NCI-H510A (cell line): ENCODE data around the gene ZDHHC14.
"Not testable (repeated sequence)": the region's sequence is repeated elsewhere in the genome, so short reads cannot be mapped to it uniquely, and the experiment has no call there.

ENCODE experiments used
- DNase-seq: peaks from one replicate; lab custom pipeline; 2025; lab: John Stamatoyannopoulos, UW

Gene ZDHHC14

DNA sequence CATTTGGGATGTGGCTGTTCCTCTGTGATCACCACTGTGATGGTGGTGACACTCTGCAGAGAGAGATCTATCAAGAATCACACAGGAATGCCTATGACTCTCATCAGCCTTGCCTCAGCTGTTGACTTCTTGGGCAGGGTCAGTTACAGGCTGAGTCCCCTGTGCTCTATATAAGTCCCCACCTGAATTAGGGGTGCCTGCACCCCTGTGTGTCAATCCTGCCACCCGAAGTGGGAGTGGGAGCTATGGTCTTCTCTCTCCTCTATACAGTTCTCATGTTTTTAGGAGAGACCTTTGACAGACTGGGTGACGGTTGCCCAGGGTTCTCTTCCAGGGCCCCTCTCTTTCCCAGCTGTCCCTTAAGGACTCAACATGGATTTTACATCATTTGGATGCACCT is 173.8 kb downstream of the ZDHHC14 start:
- DNase-seq, result no peak

DNA sequence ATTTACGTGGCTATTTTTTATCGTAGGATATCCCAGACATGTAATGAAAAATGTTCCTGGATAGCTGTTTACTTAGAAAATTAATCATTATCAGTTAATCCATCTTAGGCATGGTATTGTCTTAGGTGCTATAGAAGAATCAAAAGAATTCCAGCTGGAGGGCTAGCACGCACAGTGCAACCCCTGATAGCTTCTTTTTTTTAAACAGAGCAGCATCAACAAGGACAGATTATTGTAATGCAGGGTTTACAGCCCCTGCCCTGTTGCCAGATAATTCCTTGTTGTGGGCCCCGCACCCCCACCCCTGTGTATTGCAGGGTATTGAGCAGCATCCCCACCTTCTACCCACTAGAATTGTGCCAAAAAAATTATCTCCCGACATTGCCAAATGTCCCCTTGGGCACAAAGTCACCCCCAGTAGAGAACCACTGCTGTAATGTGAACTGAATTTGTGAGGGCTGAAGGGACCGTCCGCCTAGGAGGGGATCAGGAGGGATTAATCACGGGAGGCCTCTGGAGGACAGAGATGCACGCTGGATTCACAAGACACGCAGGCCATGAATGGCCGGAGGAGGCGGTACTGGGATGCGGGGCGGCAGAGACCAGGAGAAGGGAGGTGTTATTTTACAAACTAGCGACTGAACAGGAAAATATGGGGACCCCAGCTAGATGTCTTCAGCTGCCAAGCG is 174.6 kb downstream of the ZDHHC14 start:
- no peak for DNase-seq

DNA sequence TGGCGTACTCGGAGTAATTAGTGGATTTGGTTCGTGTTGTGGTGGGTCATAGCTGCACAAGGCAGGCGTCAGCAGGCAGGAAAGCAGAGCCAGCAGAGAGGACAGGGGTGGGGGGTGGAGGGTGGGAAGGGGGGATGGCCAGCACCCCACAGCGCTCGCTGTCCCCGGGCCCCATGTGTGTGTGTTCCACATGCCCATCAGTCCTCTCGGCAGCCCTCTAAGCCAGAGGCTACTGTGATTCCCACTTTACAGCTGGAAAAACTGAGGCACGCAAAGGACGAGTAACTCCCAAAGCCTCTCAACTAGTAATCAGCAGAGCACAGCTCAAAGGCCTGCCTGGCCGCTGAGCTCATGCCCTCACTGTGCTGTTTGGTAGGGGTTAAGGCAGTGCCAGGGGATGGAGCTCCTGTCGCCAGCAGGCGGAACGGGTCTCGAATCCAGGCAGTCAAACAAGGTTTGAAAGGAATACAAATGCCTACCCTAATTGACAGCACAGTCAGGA is 175.2 kb downstream of the ZDHHC14 start:
- DNase-seq, result peak; percentile 49

DNA sequence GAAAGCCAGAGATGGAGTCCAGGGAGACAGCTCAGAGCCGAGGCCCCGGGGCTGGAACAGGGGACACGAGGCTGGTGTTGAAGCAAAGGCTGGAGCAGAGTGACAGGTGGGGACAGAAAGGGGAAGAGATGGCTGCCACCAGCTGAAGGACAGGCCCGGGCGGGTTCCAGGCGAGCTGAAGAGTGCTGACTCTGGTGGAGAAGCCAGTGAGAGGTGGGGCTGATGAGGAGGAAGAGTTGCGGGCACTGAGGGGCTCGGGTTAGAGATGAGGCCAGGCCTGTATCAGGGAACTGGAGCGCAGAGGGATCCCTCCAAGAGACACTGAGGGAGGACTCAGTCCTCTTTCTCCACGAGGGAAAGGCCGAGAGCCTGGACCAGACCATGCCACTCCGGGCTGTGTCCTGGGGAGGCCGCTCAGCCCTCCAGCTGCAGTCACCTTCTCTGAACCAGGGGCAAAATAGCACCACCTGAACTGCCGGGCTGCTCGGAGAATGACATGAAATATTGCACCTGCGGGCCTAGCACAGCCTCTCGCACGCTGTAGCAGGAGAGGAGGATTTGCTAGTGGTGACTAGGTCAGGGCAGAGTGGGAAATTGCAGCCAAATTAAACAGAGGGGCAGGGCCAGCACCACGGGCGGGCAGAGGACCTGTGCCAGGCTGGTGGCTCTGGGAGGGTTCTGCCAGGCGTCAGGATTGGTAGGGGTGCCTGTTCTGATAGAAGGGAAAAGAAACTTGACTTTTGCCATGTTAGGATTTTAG is 175.9 kb downstream of the ZDHHC14 start:
- DNase-seq, result peak; percentile 49

DNA sequence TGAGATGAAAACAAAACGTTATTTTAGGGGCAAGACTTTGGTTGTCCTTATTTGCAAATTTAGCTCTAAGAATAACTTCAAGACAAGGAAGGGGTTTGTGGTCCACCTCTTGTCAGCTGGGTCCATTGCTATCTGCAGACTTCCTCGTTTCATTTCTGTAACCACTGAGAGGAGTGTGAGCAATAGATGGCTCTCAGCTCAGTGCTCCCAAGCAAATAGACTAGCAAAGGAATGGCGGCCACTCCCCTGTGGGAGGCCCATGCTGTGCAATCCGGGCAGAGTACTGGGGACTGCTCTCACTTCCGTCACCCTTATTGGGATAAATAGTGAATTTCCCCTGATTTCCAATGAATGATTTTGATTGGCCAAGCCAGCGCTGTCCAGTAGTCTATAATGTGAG is 176.6 kb downstream of the ZDHHC14 start:
- no peak for DNase-seq

DNA sequence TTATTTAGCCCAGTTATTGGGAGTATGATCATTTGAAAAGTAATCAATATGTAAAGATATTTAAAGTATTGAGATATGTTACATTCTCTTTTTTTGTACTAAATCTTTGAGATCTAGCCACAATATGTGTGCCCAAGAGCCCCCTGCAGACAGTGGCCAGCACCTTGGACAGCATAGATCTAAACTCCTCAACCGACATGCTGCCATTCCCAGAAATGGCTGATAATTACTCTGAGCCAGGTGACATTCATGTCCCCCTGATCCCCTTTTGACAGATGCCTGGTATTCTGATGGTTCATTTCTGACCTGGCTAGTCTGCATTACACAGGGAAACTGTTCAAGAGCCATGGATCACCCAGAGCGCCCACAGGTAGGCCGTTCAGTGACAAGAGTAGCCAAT is 177.1 kb downstream of the ZDHHC14 start:
- no peak for DNase-seq

DNA sequence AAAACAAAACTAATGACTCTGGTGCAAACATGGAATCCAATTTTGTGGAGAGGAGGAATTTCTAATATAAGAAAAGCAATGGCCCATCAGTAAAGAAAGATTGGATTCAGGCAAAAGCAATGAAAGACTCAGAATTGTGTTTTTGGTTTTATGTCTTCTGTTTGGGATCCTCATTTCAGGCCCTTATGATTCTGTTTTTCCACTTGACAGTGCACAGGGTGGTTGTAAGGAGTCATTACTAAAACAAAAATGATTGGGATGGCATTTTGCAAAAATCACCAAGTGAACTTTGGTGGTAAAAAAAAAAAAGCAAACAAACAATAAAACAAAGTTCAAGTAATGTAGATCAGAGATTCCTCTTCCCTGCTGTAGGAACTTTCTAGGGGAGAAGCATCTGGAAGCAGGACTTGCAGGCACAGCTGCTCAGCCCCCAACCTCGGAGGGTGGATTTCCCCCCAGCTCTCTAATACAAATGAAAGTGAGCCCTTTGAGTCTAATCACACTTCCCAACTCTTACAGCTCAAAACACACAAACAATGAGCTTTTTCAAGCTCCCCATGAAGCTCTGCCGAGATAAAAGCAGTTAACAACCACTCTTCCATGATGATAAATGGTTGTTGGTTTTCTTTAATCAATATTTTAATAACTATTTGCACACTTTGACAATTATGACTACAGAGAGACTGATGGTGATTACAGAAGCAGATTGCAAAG is 177.7 kb downstream of the ZDHHC14 start:
- DNase-seq, result no peak

DNA sequence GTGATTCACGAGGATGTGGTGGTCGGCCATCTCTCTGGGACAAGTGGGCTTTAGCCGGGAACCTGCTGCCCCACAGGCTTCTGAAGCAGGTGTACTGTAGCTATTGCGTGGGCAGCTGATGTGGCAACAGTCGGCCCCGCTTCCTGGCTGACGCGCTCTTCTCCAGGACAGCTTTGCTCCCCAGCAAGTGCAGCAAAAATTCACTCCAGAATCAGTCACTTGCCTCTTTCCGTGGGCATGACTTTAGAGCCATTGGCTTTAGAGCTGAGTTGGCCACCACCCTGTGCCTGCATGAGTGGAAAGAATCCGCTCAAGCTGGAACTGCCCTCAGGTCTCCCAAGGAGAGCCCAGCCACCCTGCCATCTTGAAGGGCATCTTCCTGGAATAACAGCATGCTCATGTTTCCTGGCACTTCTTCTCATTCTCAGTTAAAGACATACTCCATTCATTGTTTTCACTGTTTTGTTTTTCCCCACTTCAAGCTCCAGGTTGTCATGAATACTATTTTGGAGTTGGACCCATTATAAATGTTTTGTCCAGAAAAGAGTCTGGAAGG is 178.3 kb downstream of the ZDHHC14 start:
- DNase-seq, result no peak

DNA sequence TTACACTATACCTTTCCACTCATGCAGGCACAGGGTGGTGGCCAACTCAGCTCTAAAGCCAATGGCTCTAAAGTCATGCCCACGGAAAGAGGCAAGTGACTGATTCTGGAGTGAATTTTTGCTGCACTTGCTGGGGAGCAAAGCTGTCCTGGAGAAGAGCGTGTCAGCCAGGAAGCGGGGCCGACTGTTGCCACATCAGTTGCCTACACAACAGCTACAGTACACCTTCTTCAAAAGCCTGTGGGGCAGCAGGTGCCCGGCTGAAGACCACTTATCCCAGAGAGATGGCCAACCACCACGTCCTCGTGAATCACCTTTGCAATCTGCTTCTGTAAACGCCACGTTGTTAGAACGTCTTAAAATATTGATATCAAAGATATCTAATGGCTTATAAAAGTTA is 179.1 kb downstream of the ZDHHC14 start:
- DNase-seq, result not testable (repeated sequence)

DNA sequence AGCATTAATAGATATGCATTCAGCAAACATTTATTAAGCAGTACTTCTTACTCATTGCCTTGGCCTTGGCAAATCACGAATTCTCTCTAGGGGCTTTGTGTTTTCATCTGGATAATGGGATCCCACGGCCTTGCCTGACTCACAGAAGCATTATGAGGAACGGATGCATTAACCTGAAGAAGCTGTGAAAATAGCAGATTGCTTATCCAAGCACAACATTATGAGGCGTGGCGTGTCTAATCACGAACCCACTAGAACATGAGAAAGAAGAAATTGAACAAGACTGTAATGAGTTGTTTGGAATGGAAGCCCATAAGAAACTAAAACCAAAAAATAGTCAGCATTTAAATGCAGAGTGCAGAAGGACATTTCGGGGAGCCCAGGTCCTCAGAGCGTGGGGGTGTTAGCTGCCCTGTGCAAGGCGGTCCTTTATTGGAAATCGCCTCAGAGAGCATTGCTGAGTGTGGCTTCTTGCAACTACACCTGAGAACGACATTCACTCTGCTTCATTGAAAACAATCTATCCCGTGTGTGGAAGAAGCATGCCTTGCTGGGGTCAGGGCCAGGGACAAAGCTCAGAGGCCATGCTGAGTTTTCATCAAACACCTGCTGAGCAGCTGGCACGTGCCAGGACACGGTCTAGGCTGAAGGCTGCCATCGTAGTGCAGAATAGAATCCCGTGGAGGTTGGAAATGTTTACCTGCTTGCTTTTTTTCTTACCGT is 179.9 kb downstream of the ZDHHC14 start:
- DNase-seq, result peak; percentile 46

DNA sequence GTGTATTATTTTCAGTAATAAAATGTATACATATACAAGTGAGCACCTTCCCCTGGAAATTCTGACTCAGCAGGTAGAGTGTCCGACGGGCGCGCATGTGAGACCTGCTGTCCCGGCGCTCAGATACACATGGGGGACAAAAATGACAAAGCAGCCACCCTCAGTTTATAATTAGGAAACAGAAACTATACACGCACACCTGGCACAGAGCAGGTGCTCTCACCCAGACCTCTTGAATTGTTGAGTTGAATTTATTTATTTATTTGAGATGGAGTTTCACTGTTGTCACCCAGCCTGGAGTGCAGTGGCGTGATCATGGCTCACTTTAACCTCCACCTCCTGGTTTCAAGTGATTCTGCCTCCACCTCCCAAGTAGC is 180.4 kb downstream of the ZDHHC14 start:
- DNase-seq, result peak; percentile 66

DNA sequence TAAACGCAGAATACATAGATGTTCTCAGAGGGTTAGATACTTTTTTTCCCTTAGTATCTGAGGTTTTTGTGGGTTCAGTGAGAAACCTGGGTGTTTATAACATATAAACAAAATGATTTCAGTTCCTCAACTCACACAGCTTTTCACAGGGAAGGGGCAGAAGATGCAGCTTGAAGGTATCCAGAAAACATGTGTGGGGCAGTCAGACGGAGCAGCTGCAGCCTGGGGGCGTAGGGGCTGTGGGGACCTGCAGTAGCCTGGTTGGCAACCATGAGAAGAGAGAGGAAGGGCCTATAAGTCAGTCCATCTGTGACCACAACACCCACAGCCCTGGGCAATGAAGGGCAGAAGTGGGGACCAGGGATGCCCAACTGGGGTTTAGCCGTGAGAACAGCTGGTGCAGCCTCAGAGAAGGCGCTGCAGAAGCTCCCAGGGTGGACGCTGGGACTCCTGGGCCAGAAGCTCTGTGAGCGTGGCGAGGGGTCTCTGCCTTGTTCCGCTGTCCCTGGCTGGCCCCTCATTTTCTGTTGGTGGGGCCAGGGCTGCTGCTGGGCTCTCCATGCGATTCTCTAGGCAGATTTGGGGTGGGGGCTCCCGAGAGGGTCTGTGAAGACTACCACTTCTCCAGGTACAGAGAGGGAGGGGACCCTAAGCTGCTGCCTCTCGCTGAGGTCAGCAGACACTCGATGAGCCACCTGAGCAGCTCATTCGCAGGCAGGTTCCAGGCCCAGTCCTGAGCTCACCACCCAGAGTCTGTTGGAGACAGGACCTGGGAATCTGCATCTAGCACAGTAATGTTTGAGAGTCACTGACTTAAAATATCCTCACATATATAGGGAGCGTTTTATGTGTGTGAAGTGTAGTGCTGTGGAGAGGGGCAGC is 181.2 kb downstream of the ZDHHC14 start:
- no peak for DNase-seq

DNA sequence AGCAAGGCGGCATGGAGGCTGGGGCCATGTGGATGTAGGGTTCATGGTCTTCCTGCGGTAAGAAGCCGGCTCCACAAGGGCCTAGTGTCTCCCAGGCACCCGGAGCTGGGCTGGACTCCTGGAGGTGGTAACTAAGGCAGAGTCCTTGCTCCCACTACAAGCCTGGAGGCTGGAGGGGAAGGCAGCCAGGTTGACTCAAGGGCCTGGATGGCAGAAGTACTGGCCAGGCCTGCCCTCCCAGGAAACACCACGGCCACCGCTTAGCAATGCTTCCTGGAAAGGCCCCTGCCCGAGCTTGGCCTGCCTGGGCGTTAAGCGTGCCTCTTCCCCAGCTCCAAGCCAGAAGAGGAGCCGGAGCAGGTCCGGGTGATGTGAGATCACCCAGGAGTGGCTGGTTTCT is 182.0 kb downstream of the ZDHHC14 start:
- no peak for DNase-seq

DNA sequence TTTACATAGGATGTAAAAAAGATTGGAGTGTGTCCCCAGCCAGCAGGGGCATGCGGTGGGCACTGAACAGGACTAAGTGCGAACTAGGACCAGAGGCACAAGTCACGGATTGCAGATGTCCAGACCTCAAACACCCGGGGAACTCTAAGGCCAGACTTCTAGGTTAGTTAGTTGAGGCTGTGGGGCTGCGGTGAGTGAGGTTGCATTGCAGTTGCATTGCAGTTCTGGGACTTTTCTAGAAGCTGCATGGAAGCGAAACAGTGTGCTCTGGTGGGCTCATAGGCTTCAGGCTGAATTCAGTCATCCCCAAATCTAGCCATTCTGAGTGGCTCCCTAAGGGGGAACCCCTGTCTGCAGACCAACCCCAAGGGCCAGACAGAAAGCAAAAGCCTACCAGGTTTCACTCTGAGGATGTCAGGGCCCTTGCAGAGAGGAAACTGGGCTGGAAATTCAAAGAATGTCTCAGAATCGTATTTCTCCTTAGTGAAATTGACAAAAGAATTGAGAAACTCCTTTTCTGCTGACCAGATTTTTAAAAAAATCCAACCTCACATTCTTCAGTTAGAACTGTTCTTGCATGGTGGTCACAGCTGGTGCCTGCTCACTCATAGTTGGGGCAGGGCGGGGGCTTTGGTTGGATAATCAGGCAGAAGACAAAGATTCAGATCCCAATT is 182.8 kb downstream of the ZDHHC14 start:
- no peak for DNase-seq

DNA sequence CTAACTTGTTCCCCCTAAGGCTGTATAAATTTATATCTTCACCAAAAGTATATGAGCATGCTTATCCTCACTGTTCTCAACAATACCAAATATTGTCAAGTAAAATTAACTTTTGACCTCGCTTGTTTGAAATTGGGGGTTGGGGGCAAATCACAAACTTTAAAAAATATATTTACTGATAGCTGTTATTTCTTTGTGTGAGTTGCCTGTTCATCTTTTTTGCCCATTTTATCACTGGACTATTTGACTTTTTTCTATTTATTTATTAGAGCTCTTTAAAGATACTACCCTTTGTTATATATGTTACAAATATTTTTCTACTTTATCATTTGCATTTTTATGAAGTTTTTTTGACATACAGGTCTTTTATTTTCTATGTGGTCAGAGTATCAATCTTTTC is 187.7 kb downstream of the ZDHHC14 start:
- no peak for DNase-seq

DNA sequence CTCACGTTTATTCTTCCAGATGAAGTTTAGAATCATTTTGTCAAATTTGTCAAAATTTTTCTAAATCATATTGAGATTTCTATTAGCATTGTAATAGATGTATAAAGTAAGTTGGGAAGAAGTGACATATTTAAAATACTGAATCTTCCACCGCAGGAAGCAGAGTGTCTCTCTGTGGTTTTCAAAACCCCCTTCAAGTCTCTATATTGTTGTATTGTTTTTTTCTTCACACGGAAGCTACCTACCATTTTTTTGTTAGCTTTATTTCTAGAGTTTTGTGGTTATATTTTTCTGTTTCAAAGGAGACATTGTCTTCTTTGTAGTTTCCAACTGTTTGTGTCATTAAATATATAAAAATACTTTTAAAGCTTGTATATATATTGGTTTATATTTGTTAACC is 188.6 kb downstream of the ZDHHC14 start:
- DNase-seq, result no peak

DNA sequence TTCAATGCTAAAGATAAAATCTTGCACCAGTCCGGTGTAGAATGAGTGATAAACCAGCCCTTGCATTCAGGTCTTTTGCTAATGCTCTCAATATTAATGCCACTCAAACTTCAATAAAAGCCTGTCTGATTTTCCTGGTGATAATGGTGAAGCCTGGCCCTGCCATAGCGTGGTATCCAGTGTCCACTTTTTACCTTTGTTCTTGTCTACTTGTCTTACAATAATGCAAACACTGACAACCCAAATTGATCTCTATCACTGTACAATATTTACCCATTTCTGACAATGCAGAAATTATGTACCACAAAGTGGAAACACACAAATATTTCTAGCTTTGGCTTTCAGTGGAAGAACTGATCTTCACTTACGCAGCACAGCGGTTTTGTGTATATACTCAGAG is 189.1 kb downstream of the ZDHHC14 start:
- no peak for DNase-seq

DNA sequence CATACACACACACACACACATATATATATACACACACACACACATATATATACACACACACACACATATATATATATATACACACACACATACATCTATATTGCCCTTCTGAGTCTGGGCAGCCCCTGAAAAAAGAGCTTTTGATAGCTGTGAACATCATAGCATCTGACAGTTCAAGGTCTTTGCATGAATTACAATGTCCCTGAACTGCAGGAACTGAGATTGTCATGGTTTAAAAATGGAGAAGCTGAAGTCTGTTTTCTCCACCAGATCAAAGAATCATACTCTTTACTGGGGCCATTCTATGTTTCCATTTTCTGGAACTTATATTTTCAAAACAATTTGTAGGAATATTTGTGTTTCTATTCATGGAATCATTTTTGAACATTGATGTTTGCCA is 189.8 kb downstream of the ZDHHC14 start:
- DNase-seq, result no peak

DNA sequence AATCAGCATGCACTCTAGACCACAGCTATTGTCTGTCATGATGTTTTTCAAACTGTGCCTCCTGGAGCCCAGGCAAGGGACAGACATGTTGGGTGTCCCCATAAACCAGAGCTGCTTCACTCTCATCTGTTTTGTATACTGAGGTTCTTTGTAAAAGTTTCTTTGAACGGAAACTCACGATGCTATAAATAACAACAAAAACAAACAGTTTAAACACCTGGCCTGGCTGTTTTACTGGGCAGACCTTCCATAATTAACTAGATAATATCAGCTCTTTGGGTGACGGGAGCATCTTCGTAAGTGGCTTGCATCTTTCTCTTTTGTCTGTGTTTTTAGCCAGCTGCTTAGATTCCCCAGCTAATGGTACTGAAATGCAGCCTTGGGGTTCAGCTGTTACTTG is 190.3 kb downstream of the ZDHHC14 start:
- DNase-seq, result no peak

DNA sequence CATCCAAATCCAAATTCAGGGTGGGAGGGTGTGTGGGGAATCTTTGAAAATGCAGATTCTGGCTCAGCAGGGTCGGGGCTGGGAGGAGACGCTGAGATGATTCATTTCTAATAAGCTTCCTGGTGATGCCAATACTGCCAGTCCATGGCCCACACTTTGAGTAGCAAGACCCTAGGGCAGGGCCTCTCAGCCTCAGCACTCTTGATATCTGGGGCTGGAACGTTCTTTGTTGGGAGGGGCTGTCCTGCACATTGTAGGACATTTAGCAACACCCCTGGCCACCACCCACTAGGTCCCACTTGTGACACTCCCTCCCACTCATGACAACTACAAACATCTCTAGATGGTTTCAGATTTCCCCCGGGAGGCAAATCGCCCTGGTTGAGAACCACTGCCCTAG is 191.0 kb downstream of the ZDHHC14 start:
- no peak for DNase-seq
